ENCODE measurements around the gene GLTP. TPM values are rescaled to one million over a fixed set of nuclear protein-coding genes. Genes with fewer than 3 reads are reported as not detected.

Gene GLTP
- total RNA-seq, 1 donor from 2014 or later: 158 TPM

GRCh38 chr12:109914461-109914860, 34.1 kb upstream of the GLTP start:
- intact Hi-C loops (cut with DNase I): no loop called here
- H3K27me3 ChIP-seq: no peaks in the 10 kb centered on the region
- peaks cover 0 to 66% of the 10 kb centered on the region in 2 donors for H3K36me3 ChIP-seq

GRCh38 chr12:109912855-109913321, 32.5 kb upstream of the GLTP start:
- Histone ChIP-seq H3K36me3 (peaks cover 0 to 71% of the 10 kb centered on the region in 2 donors), H3K9me3 (no peaks in the 10 kb centered on the region), H3K27me3 (no peaks in the 10 kb centered on the region), H3K4me1 (no peaks in the 10 kb centered on the region), H3K4me3 (no peak overlapping the region), H3K27ac (no peak overlapping the region)
- DNase-seq (ENCODE audit: extremely low spot score in 2 of 2): no peak
- TF ChIP-seq, protein P1, sequence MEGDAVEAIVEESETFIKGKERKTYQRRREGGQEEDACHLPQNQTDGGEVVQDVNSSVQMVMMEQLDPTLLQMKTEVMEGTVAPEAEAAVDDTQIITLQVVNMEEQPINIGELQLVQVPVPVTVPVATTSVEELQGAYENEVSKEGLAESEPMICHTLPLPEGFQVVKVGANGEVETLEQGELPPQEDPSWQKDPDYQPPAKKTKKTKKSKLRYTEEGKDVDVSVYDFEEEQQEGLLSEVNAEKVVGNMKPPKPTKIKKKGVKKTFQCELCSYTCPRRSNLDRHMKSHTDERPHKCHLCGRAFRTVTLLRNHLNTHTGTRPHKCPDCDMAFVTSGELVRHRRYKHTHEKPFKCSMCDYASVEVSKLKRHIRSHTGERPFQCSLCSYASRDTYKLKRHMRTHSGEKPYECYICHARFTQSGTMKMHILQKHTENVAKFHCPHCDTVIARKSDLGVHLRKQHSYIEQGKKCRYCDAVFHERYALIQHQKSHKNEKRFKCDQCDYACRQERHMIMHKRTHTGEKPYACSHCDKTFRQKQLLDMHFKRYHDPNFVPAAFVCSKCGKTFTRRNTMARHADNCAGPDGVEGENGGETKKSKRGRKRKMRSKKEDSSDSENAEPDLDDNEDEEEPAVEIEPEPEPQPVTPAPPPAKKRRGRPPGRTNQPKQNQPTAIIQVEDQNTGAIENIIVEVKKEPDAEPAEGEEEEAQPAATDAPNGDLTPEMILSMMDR (IDR thresholded peaks at IDR 0.05): no peak
- TF ChIP-seq POLR2AphosphoS5 (IDR thresholded peaks at IDR 0.05; ENCODE audit: insufficient read depth in 1 of 2, low read depth in 1 of 2) (no peak), POLR2A (IDR thresholded peaks at IDR 0.05) (no peak)
- intact Hi-C loops (cut with DNase I): no loop called here

More at GRCh38 chr12:109914461-109914860, 34.1 kb upstream of the GLTP start:
- H3K4me1 ChIP-seq: no peaks in the 10 kb centered on the region
- TF ChIP-seq POLR2AphosphoS5 (IDR thresholded peaks at IDR 0.05; ENCODE audit: insufficient read depth in 1 of 2, low read depth in 1 of 2): no peak
- TF ChIP-seq, protein P1 (IDR thresholded peaks at IDR 0.05): no peak
- TF ChIP-seq POLR2A (IDR thresholded peaks at IDR 0.05): no peak
- H3K9me3 ChIP-seq: no peaks in the 10 kb centered on the region
- H3K4me3 ChIP-seq: no peak overlapping the region
- DNase-seq (ENCODE audit: extremely low spot score in 2 of 2): no peak
- no peak overlapping the region for H3K27ac ChIP-seq

DNA sequence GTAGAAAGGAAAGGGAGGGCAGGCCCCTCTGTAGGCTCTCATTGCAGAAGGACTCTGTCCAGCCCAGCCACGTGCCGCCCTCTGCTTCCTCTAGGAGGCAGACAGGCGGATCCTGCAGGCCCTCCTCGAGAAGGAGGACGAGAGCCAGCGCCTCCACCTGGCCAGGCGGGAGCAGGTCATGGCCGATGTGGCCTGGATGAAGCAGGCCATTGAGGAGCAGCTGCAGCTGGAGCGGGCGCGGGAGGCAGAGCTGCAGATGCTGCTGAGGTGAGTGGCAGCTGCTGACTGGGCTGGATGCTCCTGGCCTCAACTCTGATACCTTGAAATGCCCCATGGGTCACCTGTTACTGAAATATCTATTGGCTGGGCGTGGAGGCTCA, 30.6 kb upstream of the GLTP start:
- intact Hi-C loops (cut with DNase I): no loop called here
- Histone ChIP-seq H3K36me3 (peaks cover 0 to 71% of the 10 kb centered on the region in 2 donors), H3K27me3 (no peaks in the 10 kb centered on the region), H3K4me3 (no peak overlapping the region), H3K27ac (no peak overlapping the region), H3K4me1 (no peaks in the 10 kb centered on the region), H3K9me3 (no peaks in the 10 kb centered on the region)
- TF ChIP-seq POLR2A (IDR thresholded peaks at IDR 0.05) (no peak), POLR2AphosphoS5 (IDR thresholded peaks at IDR 0.05; ENCODE audit: insufficient read depth in 1 of 2, low read depth in 1 of 2) (no peak)
- TF ChIP-seq, protein P1 (IDR thresholded peaks at IDR 0.05): no peak
- no peak for DNase-seq (ENCODE audit: extremely low spot score in 2 of 2)

GRCh38 chr12:109910254-109910968, 30.1 kb upstream of the GLTP start:
- no peak overlapping the region for H3K27ac ChIP-seq
- no peak overlapping the region for H3K4me3 ChIP-seq
- no peaks in the 10 kb centered on the region for H3K4me1 ChIP-seq
- H3K9me3 ChIP-seq: no peaks in the 10 kb centered on the region
- peaks cover 0 to 71% of the 10 kb centered on the region in 2 donors for H3K36me3 ChIP-seq
- TF ChIP-seq, protein P1 (IDR thresholded peaks at IDR 0.05): no peak
- TF ChIP-seq POLR2A (IDR thresholded peaks at IDR 0.05) (no peak), POLR2AphosphoS5 (IDR thresholded peaks at IDR 0.05; ENCODE audit: insufficient read depth in 1 of 2, low read depth in 1 of 2) (no peak)
- no peak for DNase-seq (ENCODE audit: extremely low spot score in 2 of 2)
- H3K27me3 ChIP-seq: no peaks in the 10 kb centered on the region
- intact Hi-C loops (cut with DNase I): no loop called here

DNA sequence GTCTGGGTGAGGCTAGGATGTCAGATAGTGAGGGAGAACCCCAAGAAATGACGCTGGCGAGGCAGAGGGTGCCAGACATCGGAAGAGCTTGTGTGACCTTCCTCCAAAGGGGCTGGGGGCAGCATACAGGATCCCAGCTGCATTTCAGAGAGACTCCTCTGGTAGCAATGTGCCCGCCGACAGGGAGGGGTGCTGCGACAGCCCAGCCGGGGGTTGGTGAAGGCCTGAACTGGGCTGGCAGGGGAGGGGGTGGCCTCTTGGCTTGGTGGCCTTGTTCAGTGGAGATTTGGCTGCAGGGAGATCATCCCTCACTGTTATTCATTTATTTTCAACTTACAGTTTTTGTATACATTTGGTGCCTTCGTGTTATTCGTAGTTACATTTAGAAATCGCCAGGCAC, 25.0 kb upstream of the GLTP start:
- intact Hi-C loops (cut with DNase I): no loop called here
- Histone ChIP-seq H3K4me1 (peaks cover 17% of the 10 kb centered on the region), H3K36me3 (peaks cover 3 to 64% of the 10 kb centered on the region in 2 donors), H3K9me3 (no peaks in the 10 kb centered on the region), H3K27me3 (no peaks in the 10 kb centered on the region), H3K4me3 (no peak overlapping the region), H3K27ac (no peak overlapping the region)
- TF ChIP-seq, protein P1 (IDR thresholded peaks at IDR 0.05): no peak
- TF ChIP-seq POLR2A (IDR thresholded peaks at IDR 0.05) (no peak), POLR2AphosphoS5 (IDR thresholded peaks at IDR 0.05; ENCODE audit: insufficient read depth in 1 of 2, low read depth in 1 of 2) (no peak)
- DNase-seq (ENCODE audit: extremely low spot score in 2 of 2): no peak
